ENCODE results near the gene NDUFA11. TPM values are rescaled to one million over a fixed set of nuclear protein-coding genes. Genes with fewer than 3 reads are reported as not detected.

Gene NDUFA11
- total and polyA plus RNA-seq, 9 of the 15 experiments (the other 6 are each of a cell fraction or from before 2014, with no cell fraction given): 63.3 to 486 (median 274) TPM

DNA sequence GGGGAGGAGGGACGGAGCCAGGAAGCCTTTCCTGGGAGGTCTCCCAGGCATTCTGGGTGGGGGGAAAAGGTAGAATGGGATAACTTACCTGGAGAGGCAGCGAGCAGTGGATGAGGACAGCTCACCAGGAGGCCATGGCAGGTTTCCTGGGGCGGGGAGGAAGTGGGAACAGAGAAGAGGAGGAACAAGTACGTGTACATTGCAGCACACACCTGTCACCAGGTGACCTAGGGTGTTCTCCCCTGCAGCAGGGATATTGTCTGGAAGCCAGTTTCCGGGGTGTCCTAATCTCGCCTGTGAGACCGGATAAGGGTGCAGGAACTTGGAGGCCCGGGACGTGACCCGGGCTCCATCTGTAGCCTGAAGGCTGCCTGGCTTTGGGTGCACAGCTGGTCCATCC is 52.3 kb downstream of the NDUFA11 start, which contains the start of gene FUT3:
FUT3 (minus strand) TSS at position 148 of the 400 bp plus-strand sequence.
- ATAC-seq: peak; percentile 33; the same call in 2 of the 3 replicates
- CTCF ChIA-PET (ENCODE audit: low intra/inter-chr PET ratio): no interaction called here
- Histone ChIP-seq H3K4me1 (replicated peaks in 1 of 2; ENCODE audit: control insufficient read depth in 2 of 2, insufficient read depth in 2 of 2, low read length in 2 of 2) (no peaks in the 10 kb centered on the region; a peak in 1 of 5 replicates), H3K9ac (ENCODE audit: insufficient read depth in 1 of 2, low read depth in 2 of 2, low read length in 2 of 2) (no peak within 1 kb of the TSS), H3K27me3 (ENCODE audit: control insufficient read depth in 2 of 2, insufficient read depth in 2 of 2, low read length in 2 of 2) (peaks cover 23 to 42% of the 10 kb centered on the region in 2 experiments), H3K27ac (ENCODE audit: extremely low read depth, low read depth, low read length) (no peak within 1 kb of the TSS), H2AFZ (ENCODE audit: low read depth, low read length) (no peak within 1 kb of the TSS), H3K36me3 (ENCODE audit: control insufficient read depth, insufficient read depth, low read length) (no peaks in the 10 kb centered on the region), H3K4me3 (no peak within 1 kb of the TSS), H3K79me2 (ENCODE audit: control insufficient read depth, insufficient read depth, low read length) (no peaks in the 10 kb centered on the region), H3K9me1 (ENCODE audit: control insufficient read depth, insufficient read depth, low read length) (no peaks in the 10 kb centered on the region), H3K9me3 (replicated peaks; ENCODE audit: control insufficient read depth, insufficient read depth, low read depth, low read length) (no peaks in the 10 kb centered on the region), H3K4me2 (ENCODE audit: insufficient read depth, low read length) (no peak within 1 kb of the TSS), H4K20me1 (replicated peaks; ENCODE audit: control insufficient read depth, insufficient read depth, low read length) (0 out of 2 replicates have a peak, but pooled peaks cover 4% of the 10 kb centered on the region)
- TF ChIP-seq CBFA2T2 (conservative IDR thresholded peaks at IDR 0.05): no peak
- 0 out of 2 replicates have a peak, but pooled peaks have one; percentile 39 for TF ChIP-seq ZNF263 (CRISPR knock-in tag; IDR thresholded peaks at IDR 0.05; ENCODE audit: borderline replicate concordance)
- peak; percentile 36; the same call in 1 of the 2 replicates for TF ChIP-seq SPI1 (IDR thresholded peaks at IDR 0.05; ENCODE audit: borderline replicate concordance, low read depth, low read length)
- DNase-seq (ENCODE audit: extremely low read depth in 1 of 4, low spot score in 3 of 4): peak in 2 of 4 experiments; percentile 4 to 6
- intact Hi-C loops (cut with micrococcal nuclease) (no loop called here), in situ Hi-C loops (cut with MboI) (no loop called here)
- no TSS peak for BruUV-seq (replicated peaks)
- FAIRE-seq: no peak
- POLR2A ChIA-PET: interaction anchor here (0.6 to 1.8 kb wide), 2 partner anchors 23 to 311 kb away, joined by 4 to 7 read pairs; no protein-coding TSS in a partner anchor
- 15% methylated on average over 8 of the region's 10 CpGs for WGBS (ENCODE audit: insufficient coverage, low coverage, missing lambda C conversion rate)

DNA sequence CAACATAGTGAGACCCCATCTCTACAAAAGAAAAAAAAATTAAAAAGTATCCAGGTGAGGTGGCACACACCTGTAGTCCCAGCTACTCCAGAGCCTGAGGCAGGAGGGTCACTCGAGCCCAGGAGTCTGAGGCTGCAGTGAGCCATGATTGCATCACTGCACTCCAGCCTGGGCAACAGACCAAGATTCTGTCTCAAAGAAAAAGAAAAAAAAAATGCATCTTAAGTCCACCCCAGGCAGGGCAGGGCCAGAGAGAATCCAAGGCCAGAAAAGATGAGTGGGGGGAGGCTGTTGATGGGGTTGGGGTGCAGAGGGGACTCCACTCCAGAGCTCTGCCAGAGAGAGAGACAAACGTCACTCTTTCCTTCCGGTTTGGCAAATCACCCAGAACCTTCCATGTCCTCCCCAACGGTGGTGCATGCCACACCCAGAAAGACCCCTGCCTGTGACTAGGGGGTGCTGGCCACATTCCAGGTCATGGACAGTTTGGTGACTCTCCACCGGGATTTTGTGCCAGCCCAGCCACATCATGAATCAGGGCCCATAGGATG is 52.8 kb downstream of the NDUFA11 start:
- Histone ChIP-seq H3K4me3 (no peak overlapping the region), H3K4me2 (ENCODE audit: insufficient read depth, low read length) (no peak overlapping the region), H2AFZ (ENCODE audit: low read depth, low read length) (no peak overlapping the region), H3K36me3 (ENCODE audit: control insufficient read depth, insufficient read depth, low read length) (no peaks in the 10 kb centered on the region), H3K27ac (ENCODE audit: extremely low read depth, low read depth, low read length) (no peak overlapping the region), H4K20me1 (replicated peaks; ENCODE audit: control insufficient read depth, insufficient read depth, low read length) (0 out of 2 replicates have a peak, but pooled peaks cover 4% of the 10 kb centered on the region), H3K4me1 (replicated peaks in 1 of 2; ENCODE audit: control insufficient read depth in 2 of 2, insufficient read depth in 2 of 2, low read length in 2 of 2) (no peaks in the 10 kb centered on the region; a peak in 1 of 5 replicates), H3K27me3 (ENCODE audit: control insufficient read depth in 2 of 2, insufficient read depth in 2 of 2, low read length in 2 of 2) (peaks cover 21 to 37% of the 10 kb centered on the region in 2 experiments), H3K9me1 (ENCODE audit: control insufficient read depth, insufficient read depth, low read length) (no peaks in the 10 kb centered on the region), H3K9ac (ENCODE audit: insufficient read depth in 1 of 2, low read depth in 2 of 2, low read length in 2 of 2) (no peak overlapping the region), H3K79me2 (ENCODE audit: control insufficient read depth, insufficient read depth, low read length) (no peaks in the 10 kb centered on the region), H3K9me3 (replicated peaks; ENCODE audit: control insufficient read depth, insufficient read depth, low read depth, low read length) (no peaks in the 10 kb centered on the region)
- in situ Hi-C loops (cut with MboI) (no loop called here), intact Hi-C loops (cut with micrococcal nuclease) (no loop called here)
- ATAC-seq: peak; percentile 77
- ChIA-PET POLR2A (interaction anchor here (0.5 to 1.8 kb wide), 3 partner anchors 23 to 310 kb away, joined by 4 to 7 read pairs (median 4); no protein-coding TSS in a partner anchor), CTCF (ENCODE audit: low intra/inter-chr PET ratio) (no interaction called here)
- DNase-seq (ENCODE audit: extremely low read depth in 1 of 4, low spot score in 3 of 4): peak in 3 of 4 experiments; percentile 5 to 6 (median 6)
- no peak for FAIRE-seq
- whole genome bisulfite sequencing (ENCODE audit: insufficient coverage, low coverage, missing lambda C conversion rate): 8% methylated on average over 5 of the region's 5 CpGs
- BruUV-seq (replicated peaks): no TSS peak
- TF ChIP-seq ZNF23 (CRISPR knock-in tag; IDR thresholded peaks at IDR 0.05) (no peak), CHAMP1 (IDR thresholded peaks at IDR 0.05) (no peak), ATF3 (IDR thresholded peaks at IDR 0.05) (peak; percentile 94), ATF3 (CRISPR knock-in tag; conservative IDR thresholded peaks at IDR 0.05) (no peak), OTX1 (CRISPR knock-in tag; IDR thresholded peaks at IDR 0.05) (no peak), RAD51 (IDR thresholded peaks at IDR 0.05; ENCODE audit: borderline replicate concordance, low read depth) (no peak), DPF2 (IDR thresholded peaks at IDR 0.05) (0 out of 2 replicates have a peak, but pooled peaks have one; percentile 17), ZNF165 (CRISPR knock-in tag; IDR thresholded peaks at IDR 0.05; ENCODE audit: borderline replicate concordance) (no peak)

All from K562 (cell line).